Measurements from ENCODE around the gene TFDP2. TPM values are rescaled to one million over a fixed set of nuclear protein-coding genes. Genes with fewer than 3 reads are reported as not detected.

TFDP2 gene
- total and polyA plus RNA-seq, 2 experiments from 2014 or later, result 150 to 410 TPM

GRCh38 chr3:141920701-141921100 is 228.6 kb downstream of the TFDP2 start (continued):
- TF ChIP-seq POLR2AphosphoS5 (IDR thresholded peaks at IDR 0.05; ENCODE audit: low read depth), result no peak
- TF ChIP-seq ZNF114 (CRISPR knock-in tag; IDR thresholded peaks at IDR 0.05), result no peak
- TF ChIP-seq ZNF331 (CRISPR knock-in tag; IDR thresholded peaks at IDR 0.05; ENCODE audit: low read depth), result no peak
- TF ChIP-seq CREB1 (CRISPR knock-in tag; IDR thresholded peaks at IDR 0.05; ENCODE audit: low read depth), result no peak

DNA sequence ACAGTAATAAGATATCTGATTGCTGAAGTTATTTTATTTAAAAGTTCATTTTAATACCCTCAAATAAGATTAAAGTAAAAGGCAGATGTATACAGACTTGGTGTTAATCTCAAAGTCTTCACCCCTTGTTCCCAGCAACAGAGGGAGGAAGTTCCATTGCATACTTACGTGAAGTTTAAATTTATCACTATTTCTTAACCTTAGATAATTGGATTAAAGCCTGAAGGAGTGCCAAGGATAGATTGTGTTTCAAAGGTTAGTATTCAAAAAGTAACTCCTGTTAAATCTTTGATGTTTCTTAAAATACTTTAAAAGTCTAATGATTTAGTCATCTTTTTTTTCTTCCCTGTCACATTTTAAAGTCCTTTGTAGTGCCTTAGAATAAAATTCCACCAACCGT is 233.6 kb downstream of the TFDP2 start:
- H3K27ac Mint-ChIP-seq, result no peak overlapping the region
- Histone ChIP-seq H3K4me1 (ENCODE audit: insufficient read depth) (no peaks in the 10 kb centered on the region), H3K36me3 (ENCODE audit: insufficient read depth) (peaks cover 12% of the 10 kb centered on the region; the same call in 1 of the 2 replicates), H3K4me3 (no peak overlapping the region), H4K20me1 (replicated peaks; ENCODE audit: insufficient read depth) (0 out of 2 replicates have a peak, but pooled peaks cover 4% of the 10 kb centered on the region), H3K27ac (ENCODE audit: low read depth) (no peak overlapping the region), H3F3A (replicated peaks; ENCODE audit: low read depth) (no peaks in the 10 kb centered on the region), H3K79me2 (replicated peaks; ENCODE audit: insufficient read depth) (no peaks in the 10 kb centered on the region), H2AFZ (no peak overlapping the region), H3K27me3 (ENCODE audit: insufficient read depth) (no peaks in the 10 kb centered on the region), H3K4me2 (no peak overlapping the region), H3K9me2 (ENCODE audit: insufficient read depth) (no peaks in the 10 kb centered on the region)
- peaks cover 1% of the 10 kb centered on the region for H3K27me3 Mint-ChIP-seq (ENCODE audit: insufficient read depth, low read depth, poor library complexity)
- ATAC-seq, result no peak
- peaks cover 6% of the 10 kb centered on the region; the same call in 2 of the 3 replicates for H3K9me3 Mint-ChIP-seq
- peaks cover 84% of the 10 kb centered on the region for H3K36me3 Mint-ChIP-seq (ENCODE audit: low read depth)
- no peak for DNase-seq (ENCODE audit: low spot score)
- no peaks in the 10 kb centered on the region for H3K4me1 Mint-ChIP-seq
- H3K4me3 Mint-ChIP-seq, result no peak overlapping the region
- TF ChIP-seq CTCF (conservative IDR thresholded peaks at IDR 0.05; ENCODE audit: low read depth in 2 of 2), result no peak
- TF ChIP-seq, protein P1, sequence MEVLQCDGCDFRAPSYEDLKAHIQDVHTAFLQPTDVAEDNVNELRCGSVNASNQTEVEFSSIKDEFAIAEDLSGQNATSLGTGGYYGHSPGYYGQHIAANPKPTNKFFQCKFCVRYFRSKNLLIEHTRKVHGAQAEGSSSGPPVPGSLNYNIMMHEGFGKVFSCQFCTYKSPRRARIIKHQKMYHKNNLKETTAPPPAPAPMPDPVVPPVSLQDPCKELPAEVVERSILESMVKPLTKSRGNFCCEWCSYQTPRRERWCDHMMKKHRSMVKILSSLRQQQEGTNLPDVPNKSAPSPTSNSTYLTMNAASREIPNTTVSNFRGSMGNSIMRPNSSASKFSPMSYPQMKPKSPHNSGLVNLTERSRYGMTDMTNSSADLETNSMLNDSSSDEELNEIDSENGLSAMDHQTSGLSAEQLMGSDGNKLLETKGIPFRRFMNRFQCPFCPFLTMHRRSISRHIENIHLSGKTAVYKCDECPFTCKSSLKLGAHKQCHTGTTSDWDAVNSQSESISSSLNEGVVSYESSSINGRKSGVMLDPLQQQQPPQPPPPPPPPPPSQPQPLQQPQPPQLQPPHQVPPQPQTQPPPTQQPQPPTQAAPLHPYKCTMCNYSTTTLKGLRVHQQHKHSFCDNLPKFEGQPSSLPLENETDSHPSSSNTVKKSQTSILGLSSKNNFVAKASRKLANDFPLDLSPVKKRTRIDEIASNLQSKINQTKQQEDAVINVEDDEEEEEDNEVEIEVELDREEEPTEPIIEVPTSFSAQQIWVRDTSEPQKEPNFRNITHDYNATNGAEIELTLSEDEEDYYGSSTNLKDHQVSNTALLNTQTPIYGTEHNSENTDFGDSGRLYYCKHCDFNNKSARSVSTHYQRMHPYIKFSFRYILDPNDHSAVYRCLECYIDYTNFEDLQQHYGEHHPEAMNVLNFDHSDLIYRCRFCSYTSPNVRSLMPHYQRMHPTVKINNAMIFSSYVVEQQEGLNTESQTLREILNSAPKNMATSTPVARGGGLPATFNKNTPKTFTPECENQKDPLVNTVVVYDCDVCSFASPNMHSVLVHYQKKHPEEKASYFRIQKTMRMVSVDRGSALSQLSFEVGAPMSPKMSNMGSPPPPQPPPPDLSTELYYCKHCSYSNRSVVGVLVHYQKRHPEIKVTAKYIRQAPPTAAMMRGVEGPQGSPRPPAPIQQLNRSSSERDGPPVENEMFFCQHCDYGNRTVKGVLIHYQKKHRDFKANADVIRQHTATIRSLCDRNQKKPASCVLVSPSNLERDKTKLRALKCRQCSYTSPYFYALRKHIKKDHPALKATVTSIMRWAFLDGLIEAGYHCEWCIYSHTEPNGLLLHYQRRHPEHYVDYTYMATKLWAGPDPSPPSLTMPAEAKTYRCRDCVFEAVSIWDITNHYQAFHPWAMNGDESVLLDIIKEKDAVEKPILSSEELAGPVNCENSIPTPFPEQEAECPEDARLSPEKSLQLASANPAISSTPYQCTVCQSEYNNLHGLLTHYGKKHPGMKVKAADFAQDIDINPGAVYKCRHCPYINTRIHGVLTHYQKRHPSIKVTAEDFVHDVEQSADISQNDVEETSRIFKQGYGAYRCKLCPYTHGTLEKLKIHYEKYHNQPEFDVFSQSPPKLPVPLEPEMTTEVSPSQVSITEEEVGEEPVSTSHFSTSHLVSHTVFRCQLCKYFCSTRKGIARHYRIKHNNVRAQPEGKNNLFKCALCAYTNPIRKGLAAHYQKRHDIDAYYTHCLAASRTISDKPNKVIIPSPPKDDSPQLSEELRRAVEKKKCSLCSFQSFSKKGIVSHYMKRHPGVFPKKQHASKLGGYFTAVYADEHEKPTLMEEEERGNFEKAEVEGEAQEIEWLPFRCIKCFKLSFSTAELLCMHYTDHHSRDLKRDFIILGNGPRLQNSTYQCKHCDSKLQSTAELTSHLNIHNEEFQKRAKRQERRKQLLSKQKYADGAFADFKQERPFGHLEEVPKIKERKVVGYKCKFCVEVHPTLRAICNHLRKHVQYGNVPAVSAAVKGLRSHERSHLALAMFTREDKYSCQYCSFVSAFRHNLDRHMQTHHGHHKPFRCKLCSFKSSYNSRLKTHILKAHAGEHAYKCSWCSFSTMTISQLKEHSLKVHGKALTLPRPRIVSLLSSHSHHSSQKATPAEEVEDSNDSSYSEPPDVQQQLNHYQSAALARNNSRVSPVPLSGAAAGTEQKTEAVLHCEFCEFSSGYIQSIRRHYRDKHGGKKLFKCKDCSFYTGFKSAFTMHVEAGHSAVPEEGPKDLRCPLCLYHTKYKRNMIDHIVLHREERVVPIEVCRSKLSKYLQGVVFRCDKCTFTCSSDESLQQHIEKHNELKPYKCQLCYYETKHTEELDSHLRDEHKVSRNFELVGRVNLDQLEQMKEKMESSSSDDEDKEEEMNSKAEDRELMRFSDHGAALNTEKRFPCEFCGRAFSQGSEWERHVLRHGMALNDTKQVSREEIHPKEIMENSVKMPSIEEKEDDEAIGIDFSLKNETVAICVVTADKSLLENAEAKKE (CRISPR knock-in tag; IDR thresholded peaks at IDR 0.05), result no peak
- TF ChIP-seq JUNB (IDR thresholded peaks at IDR 0.05; ENCODE audit: unreplicated experiment), result no peak
- TF ChIP-seq, protein P2, sequence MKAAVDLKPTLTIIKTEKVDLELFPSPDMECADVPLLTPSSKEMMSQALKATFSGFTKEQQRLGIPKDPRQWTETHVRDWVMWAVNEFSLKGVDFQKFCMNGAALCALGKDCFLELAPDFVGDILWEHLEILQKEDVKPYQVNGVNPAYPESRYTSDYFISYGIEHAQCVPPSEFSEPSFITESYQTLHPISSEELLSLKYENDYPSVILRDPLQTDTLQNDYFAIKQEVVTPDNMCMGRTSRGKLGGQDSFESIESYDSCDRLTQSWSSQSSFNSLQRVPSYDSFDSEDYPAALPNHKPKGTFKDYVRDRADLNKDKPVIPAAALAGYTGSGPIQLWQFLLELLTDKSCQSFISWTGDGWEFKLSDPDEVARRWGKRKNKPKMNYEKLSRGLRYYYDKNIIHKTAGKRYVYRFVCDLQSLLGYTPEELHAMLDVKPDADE (IDR thresholded peaks at IDR 0.05), result no peak
- no peak for TF ChIP-seq ZNF114 (CRISPR knock-in tag; IDR thresholded peaks at IDR 0.05)
- no peak for TF ChIP-seq NANOG (IDR thresholded peaks at IDR 0.05; ENCODE audit: borderline replicate concordance)
- TF ChIP-seq CREB1 (CRISPR knock-in tag; IDR thresholded peaks at IDR 0.05; ENCODE audit: low read depth), result no peak
- no peak for TF ChIP-seq POLR2AphosphoS5 (IDR thresholded peaks at IDR 0.05; ENCODE audit: low read depth)
- TF ChIP-seq REST (IDR thresholded peaks at IDR 0.05; ENCODE audit: unreplicated experiment), result no peak
- no peak for TF ChIP-seq ZNF331 (CRISPR knock-in tag; IDR thresholded peaks at IDR 0.05; ENCODE audit: low read depth)
- no peak for TF ChIP-seq STAT1 (IDR thresholded peaks at IDR 0.05; ENCODE audit: unreplicated experiment)
- no peak for TF ChIP-seq EZH2phosphoT487 (IDR thresholded peaks at IDR 0.05; ENCODE audit: unreplicated experiment)
- TF ChIP-seq EZH2 (IDR thresholded peaks at IDR 0.05; ENCODE audit: low read depth, unreplicated experiment), result no peak

All from GM23338 (cell line).